ENCODE data around the gene NEDD4L. TPM values are rescaled to one million over a fixed set of nuclear protein-coding genes. Genes with fewer than 3 reads are reported as not detected.

Gene NEDD4L
- total RNA-seq, 4 donors from 2014 or later, result 22.7 to 39.9 (median 34.7) TPM

- Histone ChIP-seq H3K27ac (replicated peaks in 1 of 4) (peak overlapping the region; percentile 55 to 76 (median 68)), H3K4me1 (peaks cover 0 to 34% (median 30%) of the 10 kb centered on the region in 4 donors), H3K36me3 (peaks cover 0 to 71% (median 13%) of the 10 kb centered on the region in 4 donors), H3K4me3 (no peak overlapping the region), H3K27me3 (no peaks in the 10 kb centered on the region), H3K9me3 (no peaks in the 10 kb centered on the region)
- 82% methylated on average over 2 of the region's 2 CpGs for WGBS
- intact Hi-C loops (cut with DNase I), result no loop called here
- TF ChIP-seq CTCF (IDR thresholded peaks at IDR 0.05) (no peak), POLR2AphosphoS5 (IDR thresholded peaks at IDR 0.05) (no peak), EP300 (IDR thresholded peaks at IDR 0.05) (no peak), POLR2A (IDR thresholded peaks at IDR 0.05; ENCODE audit: low read depth) (no peak)
- DNase-seq (ENCODE audit: extremely low spot score), result no peak
Observed at GRCh38 chr18:58393295-58393694, 349.3 kb downstream of the NEDD4L start.

GRCh38 chr18:58394046-58394445 is 350.0 kb downstream of the NEDD4L start:
- Histone ChIP-seq H3K9me3 (no peaks in the 10 kb centered on the region), H3K36me3 (peaks cover 0 to 64% (median 6%) of the 10 kb centered on the region in 4 donors), H3K4me3 (no peak overlapping the region), H3K27me3 (no peaks in the 10 kb centered on the region), H3K27ac (replicated peaks in 1 of 4) (no peak overlapping the region), H3K4me1 (peaks cover 0 to 34% (median 30%) of the 10 kb centered on the region in 4 donors)
- TF ChIP-seq POLR2AphosphoS5 (IDR thresholded peaks at IDR 0.05) (no peak), CTCF (IDR thresholded peaks at IDR 0.05) (no peak), POLR2A (IDR thresholded peaks at IDR 0.05; ENCODE audit: low read depth) (no peak), EP300 (IDR thresholded peaks at IDR 0.05) (no peak)
- DNase-seq (ENCODE audit: extremely low spot score), result no peak
- 90% methylated on average over 7 of the region's 7 CpGs for WGBS
- intact Hi-C loops (cut with DNase I), result no loop called here

GRCh38 chr18:58394602-58395425 is 350.8 kb downstream of the NEDD4L start:
- intact Hi-C loops (cut with DNase I), result loop anchor here (5.0 kb wide), 1 partner anchor 97 kb away; no protein-coding TSS in a partner anchor
- TF ChIP-seq CTCF (IDR thresholded peaks at IDR 0.05), result no peak
- TF ChIP-seq EP300 (IDR thresholded peaks at IDR 0.05), result no peak
- TF ChIP-seq POLR2A (IDR thresholded peaks at IDR 0.05; ENCODE audit: low read depth), result no peak
- no peak for TF ChIP-seq POLR2AphosphoS5 (IDR thresholded peaks at IDR 0.05)
- peaks cover 0 to 58% (median 3%) of the 10 kb centered on the region in 4 donors for H3K36me3 ChIP-seq
- DNase-seq (ENCODE audit: extremely low spot score), result no peak
- no peaks in the 10 kb centered on the region for H3K9me3 ChIP-seq
- H3K27me3 ChIP-seq, result no peaks in the 10 kb centered on the region
- peaks cover 0 to 34% (median 30%) of the 10 kb centered on the region in 4 donors for H3K4me1 ChIP-seq
- no peak overlapping the region for H3K4me3 ChIP-seq
- no peak overlapping the region for H3K27ac ChIP-seq (replicated peaks in 1 of 4)
- 95% methylated on average over 9 of the region's 12 CpGs for WGBS

DNA sequence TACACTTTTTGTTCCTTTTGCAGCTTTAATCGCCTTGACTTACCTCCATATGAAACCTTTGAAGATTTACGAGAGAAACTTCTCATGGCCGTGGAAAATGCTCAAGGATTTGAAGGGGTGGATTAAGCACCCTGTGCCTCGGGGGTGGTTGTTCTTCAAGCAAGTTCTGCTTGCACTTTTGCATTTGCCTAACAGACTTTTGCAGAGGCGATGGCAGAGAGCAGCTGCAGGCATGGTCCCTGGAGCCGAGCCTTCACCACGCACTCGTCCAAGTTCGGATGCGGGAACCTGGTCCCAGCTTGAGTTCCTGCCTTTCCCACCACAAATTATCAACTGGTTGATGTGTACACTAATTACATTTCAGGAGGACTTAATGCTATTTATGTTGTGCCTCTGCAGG is 352.1 kb downstream of the NEDD4L start:
- no peak for DNase-seq (ENCODE audit: extremely low spot score)
- no peak overlapping the region for H3K27ac ChIP-seq (replicated peaks in 1 of 4)
- no peak for TF ChIP-seq EP300 (IDR thresholded peaks at IDR 0.05)
- TF ChIP-seq POLR2A (IDR thresholded peaks at IDR 0.05; ENCODE audit: low read depth), result no peak
- no peak for TF ChIP-seq CTCF (IDR thresholded peaks at IDR 0.05)
- TF ChIP-seq POLR2AphosphoS5 (IDR thresholded peaks at IDR 0.05), result no peak
- peaks cover 0 to 45% (median 3%) of the 10 kb centered on the region in 4 donors for H3K36me3 ChIP-seq
- WGBS, result 93% methylated on average over 10 of the region's 10 CpGs
- peaks cover 0 to 25% (median 22%) of the 10 kb centered on the region in 4 donors for H3K4me1 ChIP-seq
- no peak overlapping the region for H3K4me3 ChIP-seq
- no peaks in the 10 kb centered on the region for H3K27me3 ChIP-seq
- intact Hi-C loops (cut with DNase I), result loop anchor here (5.0 kb wide), 1 partner anchor 96 kb away; no protein-coding TSS in a partner anchor
- H3K9me3 ChIP-seq, result no peaks in the 10 kb centered on the region

All from esophagus muscularis mucosa (tissue), 4 donors.